ENCODE measurements around the gene DRP2.
"Not testable (repeated sequence)": the region's sequence is repeated elsewhere in the genome, so short reads cannot be mapped to it uniquely, and the experiment has no call there.

Gene DRP2, protein sequence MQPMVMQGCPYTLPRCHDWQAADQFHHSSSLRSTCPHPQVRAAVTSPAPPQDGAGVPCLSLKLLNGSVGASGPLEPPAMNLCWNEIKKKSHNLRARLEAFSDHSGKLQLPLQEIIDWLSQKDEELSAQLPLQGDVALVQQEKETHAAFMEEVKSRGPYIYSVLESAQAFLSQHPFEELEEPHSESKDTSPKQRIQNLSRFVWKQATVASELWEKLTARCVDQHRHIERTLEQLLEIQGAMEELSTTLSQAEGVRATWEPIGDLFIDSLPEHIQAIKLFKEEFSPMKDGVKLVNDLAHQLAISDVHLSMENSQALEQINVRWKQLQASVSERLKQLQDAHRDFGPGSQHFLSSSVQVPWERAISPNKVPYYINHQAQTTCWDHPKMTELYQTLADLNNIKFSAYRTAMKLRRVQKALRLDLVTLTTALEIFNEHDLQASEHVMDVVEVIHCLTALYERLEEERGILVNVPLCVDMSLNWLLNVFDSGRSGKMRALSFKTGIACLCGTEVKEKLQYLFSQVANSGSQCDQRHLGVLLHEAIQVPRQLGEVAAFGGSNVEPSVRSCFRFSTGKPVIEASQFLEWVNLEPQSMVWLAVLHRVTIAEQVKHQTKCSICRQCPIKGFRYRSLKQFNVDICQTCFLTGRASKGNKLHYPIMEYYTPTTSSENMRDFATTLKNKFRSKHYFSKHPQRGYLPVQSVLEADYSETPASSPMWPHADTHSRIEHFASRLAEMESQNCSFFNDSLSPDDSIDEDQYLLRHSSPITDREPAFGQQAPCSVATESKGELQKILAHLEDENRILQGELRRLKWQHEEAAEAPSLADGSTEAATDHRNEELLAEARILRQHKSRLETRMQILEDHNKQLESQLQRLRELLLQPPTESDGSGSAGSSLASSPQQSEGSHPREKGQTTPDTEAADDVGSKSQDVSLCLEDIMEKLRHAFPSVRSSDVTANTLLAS

DNA sequence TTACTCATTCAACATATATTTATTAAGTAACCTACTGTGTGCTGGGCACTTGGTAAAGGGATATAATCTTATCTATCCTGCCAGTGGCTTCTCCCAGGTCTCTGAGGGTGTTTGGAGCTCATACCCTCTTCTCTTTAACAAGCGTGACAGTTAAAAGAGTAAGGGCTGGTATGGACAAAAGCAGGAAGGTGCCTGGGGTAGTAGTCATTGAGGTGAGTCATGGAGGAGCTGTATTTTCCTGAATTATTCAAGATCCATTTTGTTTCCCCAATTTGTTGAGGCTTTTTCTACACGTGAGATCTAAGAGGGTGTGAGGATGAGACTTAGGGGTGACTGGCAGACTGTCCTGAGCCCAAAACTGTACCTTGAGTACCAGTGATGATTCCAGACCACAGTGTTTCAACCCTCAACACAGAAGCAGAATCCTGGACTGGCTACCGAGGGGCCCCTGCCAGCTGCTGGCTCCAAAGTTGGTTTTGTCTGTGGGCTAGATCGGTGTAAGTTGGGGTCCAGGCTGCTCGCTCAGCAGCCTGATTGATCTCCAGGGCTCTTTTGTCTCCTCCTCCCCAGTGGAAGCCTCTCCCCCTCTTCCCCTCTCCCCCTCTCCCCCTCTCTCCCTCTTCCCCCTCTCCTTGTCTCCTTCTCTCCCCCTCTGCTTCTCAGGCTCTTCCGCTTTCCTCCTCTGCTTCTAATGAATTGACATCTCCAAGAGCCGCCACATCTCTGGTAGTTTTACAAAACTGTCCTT is at the start of gene DRP2:
TSS of gene DRP2 (plus strand) at position 671 of the 748 bp plus-strand sequence. CDS start 11,862 bp downstream, outside the sequence.
- no peak for DNase-seq

- DNase-seq, result no peak
Measured at GRCh38 chrX:101171883-101172400, 47.6 kb upstream of the DRP2 start.

GRCh38 chrX:101176439-101176838 is 43.1 kb upstream of the DRP2 start:
- no peak for DNase-seq

- DNase-seq, result not testable (repeated sequence)
Measured at GRCh38 chrX:101184876-101185275, 34.7 kb upstream of the DRP2 start.

- not testable (repeated sequence) for DNase-seq
Measured at GRCh38 chrX:101187961-101188360, 31.6 kb upstream of the DRP2 start.

GRCh38 chrX:101190736-101191135 is 28.9 kb upstream of the DRP2 start:
- no peak for DNase-seq

- DNase-seq, result no peak
Measured at GRCh38 chrX:101191217-101191750, 28.3 kb upstream of the DRP2 start.

GRCh38 chrX:101195442-101196173 is 24.0 kb upstream of the DRP2 start:
- no peak for DNase-seq

- DNase-seq, result no peak
Measured at GRCh38 chrX:101203761-101204351, 15.7 kb upstream of the DRP2 start.

- DNase-seq, result peak; percentile 23
Measured at GRCh38 chrX:101206471-101206870, 13.1 kb upstream of the DRP2 start.

DNA sequence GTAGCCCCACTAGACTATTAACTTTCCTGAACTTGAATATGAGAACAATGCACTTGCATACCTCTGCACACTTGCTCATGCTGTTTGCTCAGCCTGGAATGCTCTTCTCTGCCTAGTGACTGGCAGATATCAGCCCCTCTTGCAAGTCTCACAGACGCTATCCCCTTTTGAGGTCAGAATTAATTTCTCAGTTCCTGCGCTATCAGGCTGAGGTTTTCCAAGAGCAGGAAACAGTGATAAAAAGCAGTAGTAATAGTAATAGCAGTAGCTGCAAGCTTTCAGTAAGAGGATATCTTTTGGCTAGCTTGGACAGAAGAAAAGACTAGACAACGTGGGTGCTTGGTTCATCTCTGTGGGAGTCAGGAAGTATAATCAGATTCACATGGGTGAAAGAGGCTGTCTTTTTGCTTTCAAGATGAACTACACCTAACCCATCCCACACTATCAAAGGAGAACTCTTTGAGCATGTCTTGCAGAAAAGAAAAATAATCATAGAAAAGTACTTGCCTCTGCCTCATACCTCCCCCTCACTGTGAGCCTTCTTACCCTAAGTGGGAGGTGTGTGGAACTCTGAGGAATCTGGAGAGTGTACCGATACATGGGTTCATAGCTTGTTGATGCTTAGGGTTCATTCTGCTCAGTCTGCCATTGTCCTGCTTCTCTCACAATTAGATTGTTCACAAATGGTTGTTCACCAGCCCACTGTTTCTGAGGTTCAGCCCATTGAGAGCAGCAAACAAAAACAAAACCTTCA is 11.3 kb upstream of the DRP2 start:
- DNase-seq, result no peak

DNA sequence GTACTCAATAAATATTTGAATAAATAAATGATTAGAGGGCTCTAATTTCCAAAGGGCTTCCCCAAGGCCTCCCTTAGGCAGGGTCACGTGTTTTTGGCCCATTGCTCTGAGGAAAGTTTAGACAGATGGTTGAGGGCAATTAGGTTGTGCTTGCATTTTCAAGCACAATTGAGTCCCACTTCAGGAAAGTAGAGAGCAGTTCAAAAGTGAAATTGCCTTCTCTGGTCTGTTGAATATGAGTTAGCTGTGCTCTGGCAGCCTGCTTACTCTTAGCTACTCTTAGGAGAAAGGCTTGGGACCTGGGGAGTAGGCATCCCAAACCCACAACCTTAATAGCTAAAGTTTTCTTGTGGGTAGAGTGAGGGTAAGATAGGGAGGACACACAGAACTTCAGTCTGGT is 9.0 kb upstream of the DRP2 start:
- DNase-seq, result no peak

- DNase-seq, result no peak
Measured at GRCh38 chrX:101217689-101218088, 1.9 kb upstream of the DRP2 start.

- DNase-seq, result no peak
Measured at GRCh38 chrX:101219864-101220346, 319 bp downstream of the DRP2 start.

- no peak for DNase-seq
Measured at GRCh38 chrX:101220662-101221260, 1.2 kb downstream of the DRP2 start.

DNA sequence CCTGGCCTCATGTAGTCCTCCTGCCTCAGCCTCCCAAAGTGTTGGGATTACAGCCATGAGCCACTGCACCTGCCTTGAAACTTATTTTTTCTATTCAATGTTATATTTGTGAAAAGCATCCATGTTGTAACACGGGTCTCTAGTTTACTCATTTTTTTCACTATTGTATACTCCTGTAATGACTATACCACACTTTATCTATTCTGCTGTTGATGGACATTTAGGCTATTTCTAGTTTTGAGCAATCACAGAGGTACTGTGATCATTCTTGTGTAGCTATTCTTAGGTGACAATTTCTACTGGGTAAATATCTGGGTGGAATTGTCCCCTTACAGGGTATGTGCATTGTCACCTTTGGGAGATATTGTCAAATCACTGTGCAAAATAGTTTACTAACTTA is 3.6 kb downstream of the DRP2 start:
- no peak for DNase-seq

DNA sequence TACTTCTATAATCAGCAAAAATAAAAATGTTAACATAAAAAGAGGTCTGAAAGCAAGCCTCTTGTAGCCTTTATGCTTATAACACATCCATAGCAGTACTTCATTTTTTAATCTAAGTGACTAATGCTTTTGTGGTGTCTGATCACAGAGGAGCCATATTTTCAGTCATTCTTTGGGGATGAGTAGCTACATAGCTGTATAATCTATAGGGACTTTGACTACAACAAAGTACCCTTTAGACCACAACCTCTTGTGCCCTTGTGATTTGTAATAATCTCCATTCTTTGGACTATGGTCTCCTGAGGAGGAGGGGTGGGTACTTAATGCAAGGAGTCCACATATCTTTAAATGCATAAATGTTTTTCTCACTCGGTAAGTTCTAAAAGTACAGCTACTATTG is 9.6 kb downstream of the DRP2 start:
- DNase-seq, result no peak

GRCh38 chrX:101230636-101231035 is 11.1 kb downstream of the DRP2 start:
- no peak for DNase-seq

- no peak for DNase-seq
Measured at GRCh38 chrX:101231080-101231479, 11.5 kb downstream of the DRP2 start.

DNA sequence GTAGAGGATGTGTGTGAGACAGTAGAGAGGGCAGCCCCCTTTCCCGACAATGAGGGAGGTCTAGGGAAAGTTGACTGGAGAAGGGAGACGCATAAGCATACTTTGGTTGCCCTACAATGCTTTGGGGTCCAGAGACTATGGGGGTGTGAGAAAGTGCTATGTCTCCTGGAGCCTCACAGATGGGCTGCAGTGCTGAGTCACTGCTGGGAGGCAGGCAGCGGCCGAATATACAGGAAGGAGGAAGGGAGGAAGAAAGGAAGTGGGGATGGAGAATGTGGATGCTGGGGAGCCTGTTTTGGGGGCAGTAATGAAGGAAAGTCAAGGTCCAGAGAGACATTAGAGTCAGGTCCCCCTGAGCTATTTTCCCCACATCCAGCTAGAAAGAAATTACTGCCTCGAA is 12.7 kb downstream of the DRP2 start:
- no peak for DNase-seq
